Ishikawa (cell line): ENCODE results near the gene CACNA1E.
A peak's percentile ranks its signal among the peaks of the same experiment; 100 is the strongest.

Experiments used
- CEBPB ChIP-seq: IDR thresholded peaks from 2 replicates; pipeline ENCODE4 v1.6.1; 2012
- CREB1 ChIP-seq: IDR thresholded peaks from 2 replicates; pipeline ENCODE4 v1.6.1; 2012; ENCODE audit warnings: low read depth
- EGR1 ChIP-seq: IDR thresholded peaks from 2 replicates; pipeline ENCODE4 v1.6.1; 2012
- EP300 ChIP-seq: IDR thresholded peaks from 2 replicates; pipeline ENCODE4 v1.6.1; 2012; ENCODE audit warnings: borderline replicate concordance
- FOXM1 ChIP-seq: IDR thresholded peaks from 2 replicates; pipeline ENCODE4 v1.6.1; 2012; ENCODE audit warnings: low read depth, borderline replicate concordance
- MAX ChIP-seq: IDR thresholded peaks from 2 replicates; pipeline ENCODE4 v1.6.1; 2012
- NFIC ChIP-seq: IDR thresholded peaks from 2 replicates; pipeline ENCODE4 v1.6.1; 2012
- RAD21 ChIP-seq: IDR thresholded peaks from 2 replicates; pipeline ENCODE4 v1.6.1; 2012; ENCODE audit warnings: low read depth
- REST ChIP-seq: IDR thresholded peaks from 2 replicates; pipeline ENCODE4 v1.6.1; 2012; ENCODE audit warnings: low read depth, mild to moderate bottlenecking
- TAF1 ChIP-seq: IDR thresholded peaks from 2 replicates; pipeline ENCODE4 v1.6.1; 2012; ENCODE audit warnings: low read depth, mild to moderate bottlenecking
- TCF12 ChIP-seq: IDR thresholded peaks from 2 replicates; pipeline ENCODE4 v1.6.1; 2012; ENCODE audit warnings: low read depth
- TEAD4 ChIP-seq: IDR thresholded peaks from 2 replicates; pipeline ENCODE4 v1.6.1; 2012
- YY1 ChIP-seq: IDR thresholded peaks from 2 replicates; pipeline ENCODE4 v1.6.1; 2012; ENCODE audit warnings: low read depth
- ZBTB7A ChIP-seq: IDR thresholded peaks from 2 replicates; pipeline ENCODE4 v1.6.1; 2012; ENCODE audit warnings: low read depth
- TF ChIP-seq, protein P1 (sequence below): IDR thresholded peaks from 2 replicates; pipeline ENCODE4 v1.6.1; 2012

CACNA1E gene

DNA sequence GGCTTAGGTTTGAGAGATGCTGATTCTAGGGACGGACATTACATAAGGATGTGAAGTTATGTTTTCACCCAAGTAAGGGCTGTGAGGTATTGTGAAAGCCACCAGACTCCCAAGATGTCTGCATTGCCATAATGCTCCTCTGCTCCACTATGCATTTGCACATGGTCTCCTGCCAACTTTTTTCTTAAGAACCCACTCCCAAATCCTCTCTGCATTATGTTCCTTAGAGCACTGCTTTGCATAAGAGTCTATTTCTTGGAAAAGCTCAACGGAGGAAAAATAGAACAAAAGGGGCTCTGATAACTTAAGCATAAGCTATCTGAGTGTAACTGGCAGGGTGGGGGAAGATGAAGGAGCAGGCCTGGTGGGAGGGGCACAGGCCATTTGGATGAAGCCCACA, 5.0 kb upstream of the CACNA1E start:
- TF ChIP-seq NFIC (no peak), ZBTB7A (no peak), RAD21 (no peak), EP300 (no peak), FOXM1 (no peak), EGR1 (no peak), YY1 (no peak), REST (no peak), CREB1 (no peak), CEBPB (no peak), TCF12 (no peak)
- TF ChIP-seq, protein P1, sequence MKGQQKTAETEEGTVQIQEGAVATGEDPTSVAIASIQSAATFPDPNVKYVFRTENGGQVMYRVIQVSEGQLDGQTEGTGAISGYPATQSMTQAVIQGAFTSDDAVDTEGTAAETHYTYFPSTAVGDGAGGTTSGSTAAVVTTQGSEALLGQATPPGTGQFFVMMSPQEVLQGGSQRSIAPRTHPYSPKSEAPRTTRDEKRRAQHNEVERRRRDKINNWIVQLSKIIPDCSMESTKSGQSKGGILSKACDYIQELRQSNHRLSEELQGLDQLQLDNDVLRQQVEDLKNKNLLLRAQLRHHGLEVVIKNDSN: no peak

- TF ChIP-seq EP300 (no peak), RAD21 (peak; percentile 88)
These were observed 4.1 kb upstream of the CACNA1E start for GRCh38 chr1:181479137-181479745.

- TF ChIP-seq YY1 (no peak), RAD21 (no peak), ZBTB7A (no peak), TAF1 (no peak), EGR1 (no peak), FOXM1 (no peak), CREB1 (no peak), NFIC (no peak), TEAD4 (no peak), REST (no peak), EP300 (no peak)
These were observed 1.3 kb upstream of the CACNA1E start for GRCh38 chr1:181482001-181482430.

GRCh38 chr1:181482521-181483284, 614 bp upstream of the CACNA1E start:
- no peak for TF ChIP-seq TEAD4

DNA sequence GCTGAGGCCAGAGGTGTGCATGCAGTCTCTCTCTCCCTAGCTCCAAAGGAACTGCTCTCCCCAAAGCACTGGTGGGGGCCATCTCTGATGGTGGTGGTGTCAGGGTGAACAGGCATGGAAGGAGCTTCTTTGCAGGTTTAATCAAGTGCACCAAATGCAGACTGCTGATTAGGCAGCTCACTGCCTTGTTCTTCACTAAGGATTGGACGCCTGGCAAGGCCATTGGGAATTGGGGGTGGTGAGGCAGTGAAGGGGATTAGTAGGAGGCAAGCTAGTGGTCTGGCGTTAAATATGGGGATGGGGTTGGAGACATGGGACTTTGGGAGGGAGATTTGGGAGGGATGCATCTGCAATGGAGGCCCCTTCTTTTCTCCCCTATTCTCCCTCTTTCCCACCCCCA, 1.5 kb downstream of the CACNA1E start:
- TF ChIP-seq EGR1: no peak
- no peak for TF ChIP-seq YY1
- no peak for TF ChIP-seq TCF12
- no peak for TF ChIP-seq MAX
- TF ChIP-seq TEAD4: no peak
- TF ChIP-seq, protein P1: no peak
- no peak for TF ChIP-seq NFIC

DNA sequence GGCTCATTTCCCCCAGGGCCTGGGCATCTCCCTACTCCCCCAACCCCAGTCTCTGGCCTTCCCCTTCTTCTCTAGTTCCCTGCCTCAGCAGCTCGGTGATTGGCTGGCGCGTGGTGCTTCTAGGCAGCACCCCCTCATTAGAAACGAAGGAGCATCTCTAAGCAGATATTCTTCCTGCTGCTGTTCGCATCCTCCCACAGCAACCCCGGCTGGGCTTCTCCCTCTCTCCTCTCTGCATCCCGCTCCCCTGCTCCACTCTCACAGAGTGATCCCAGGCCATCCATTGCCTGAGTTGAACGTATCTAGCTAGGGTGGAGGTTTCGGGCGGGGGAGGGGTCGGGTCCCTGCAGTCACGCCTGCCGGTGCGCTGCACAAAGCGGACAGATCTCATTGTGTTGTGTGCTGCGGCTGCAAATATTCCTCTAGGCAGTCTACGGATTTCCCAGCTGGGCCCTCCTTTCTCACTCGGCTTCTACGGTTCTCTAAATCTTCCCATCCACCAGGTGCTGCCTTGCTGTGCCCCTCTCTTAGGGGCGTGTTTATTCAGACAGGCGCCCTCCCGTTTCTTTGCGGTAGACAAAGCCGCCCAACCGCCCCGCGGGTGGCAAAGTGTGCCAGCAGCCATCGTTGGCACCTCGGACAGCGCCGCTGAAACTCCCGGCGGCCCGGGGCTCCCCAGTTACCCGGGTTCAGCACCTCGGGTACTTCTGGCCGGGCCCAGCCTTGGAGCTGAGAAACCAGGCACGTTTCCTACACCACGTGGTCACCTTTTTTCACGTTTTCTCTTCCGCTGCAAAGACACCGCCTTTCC, 2.2 kb downstream of the CACNA1E start:
- TF ChIP-seq MAX: peak; percentile 82
- 0 out of 2 replicates have a peak, but pooled peaks have one; percentile 43 for TF ChIP-seq YY1
- TF ChIP-seq FOXM1: no peak
- TF ChIP-seq, protein P1: peak; percentile 82
- TF ChIP-seq TAF1: no peak
- TF ChIP-seq TEAD4: no peak
- peak; percentile 9; the same call in 1 of the 2 replicates for TF ChIP-seq RAD21
- peak; percentile 95 for TF ChIP-seq REST
